ENCODE data around the gene FARP1. TPM values are rescaled to one million over a fixed set of nuclear protein-coding genes. Genes with fewer than 3 reads are reported as not detected.
A peak's percentile ranks its signal among the peaks of the same experiment; 100 is the strongest.

FARP1 gene
- polyA plus RNA-seq, 1 of the 3 experiments (the other 2 are of a cell fraction) = 12.0 TPM

DNA sequence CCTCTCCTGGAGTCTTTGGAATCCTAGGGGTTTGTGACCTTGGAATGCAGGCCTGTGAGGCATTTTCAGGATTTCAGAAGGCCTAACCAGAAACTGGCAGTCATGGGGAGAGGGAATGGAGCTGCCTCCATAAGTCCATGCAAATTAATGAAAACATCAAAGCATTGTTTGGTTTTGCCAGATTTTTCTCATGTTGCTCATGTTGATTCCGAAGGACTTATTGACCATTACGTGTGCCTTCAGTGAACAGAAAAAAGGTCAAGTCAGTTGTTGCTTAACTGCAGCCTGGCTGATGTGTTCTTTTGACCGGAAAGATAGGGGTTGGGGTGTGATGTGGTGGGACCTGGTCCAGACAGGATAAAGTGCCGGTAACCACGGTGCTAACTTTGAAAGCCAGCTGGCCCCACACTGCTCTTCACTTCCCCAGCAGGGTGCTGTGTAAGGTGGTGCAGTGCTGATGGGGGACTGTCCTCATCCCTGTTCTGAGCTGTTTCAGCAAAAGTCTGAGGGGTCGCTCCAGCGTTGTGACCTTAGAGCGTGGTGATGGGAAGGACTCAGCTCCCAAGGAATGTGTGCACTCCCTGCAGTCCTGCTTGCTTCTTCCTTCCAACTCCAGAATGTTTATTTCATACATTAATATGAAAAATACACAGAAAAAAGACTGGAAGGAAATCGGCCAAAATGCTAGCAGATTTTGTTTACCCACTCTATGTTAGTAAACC is 30.7 kb downstream of the FARP1 start:
- peaks cover 33 to 38% of the 10 kb centered on the region in 2 experiments for H3K4me1 ChIP-seq (ENCODE audit: control insufficient read depth in 1 of 2, insufficient read depth in 2 of 2, low read depth in 1 of 2, low read length in 1 of 2)
- H2AFZ ChIP-seq (ENCODE audit: low read depth) = no peak overlapping the region
- WGBS (ENCODE audit: low lambda C conversion rate) = 79% methylated on average over 9 of the region's 9 CpGs
- no peaks in the 10 kb centered on the region for H3K9me3 ChIP-seq
- no peaks in the 10 kb centered on the region; the same call in 1 of the 2 replicates for H4K20me1 ChIP-seq (ENCODE audit: insufficient read depth)
- no peak overlapping the region for H3K9ac ChIP-seq
- DNase-seq = no peak
- no peaks in the 10 kb centered on the region for H3K9me2 ChIP-seq
- no peaks in the 10 kb centered on the region for H3K36me3 ChIP-seq (replicated peaks in 1 of 2; ENCODE audit: control insufficient read depth in 1 of 2, insufficient read depth in 2 of 2, low read length in 1 of 2)
- CTCF ChIA-PET = interaction anchor here (0.7 to 2.0 kb wide), 5 partner anchors 19 to 500 kb away, joined by 3 to 6 read pairs (median 3); no protein-coding TSS in a partner anchor
- POLR2A ChIA-PET = no interaction called here
- peaks cover 69% of the 10 kb centered on the region for H3K79me2 ChIP-seq (ENCODE audit: insufficient read depth)
- H3K4me2 ChIP-seq = peak overlapping the region; percentile 78
- peaks cover 7% of the 10 kb centered on the region for H3F3A ChIP-seq (replicated peaks; ENCODE audit: insufficient read depth)
- TF ChIP-seq ELF1 (IDR thresholded peaks at IDR 0.05) (no peak), TCF12 (IDR thresholded peaks at IDR 0.05) (peak; percentile 8; the same call in 1 of the 2 replicates), RCOR1 (IDR thresholded peaks at IDR 0.05; ENCODE audit: low read length) (no peak), TAF1 (IDR thresholded peaks at IDR 0.05; ENCODE audit: borderline replicate concordance, low read depth, low read length) (no peak), TEAD4 (IDR thresholded peaks at IDR 0.05; ENCODE audit: borderline replicate concordance, insufficient read depth) (0 out of 2 replicates have a peak, but pooled peaks have one; percentile 15), SIN3A (IDR thresholded peaks at IDR 0.05; ENCODE audit: borderline replicate concordance, low read depth, low read length) (no peak)
- peak overlapping the region; percentile 58 to 80; a peak in 3 of 4 replicates for H3K27ac ChIP-seq (ENCODE audit: low read depth in 2 of 2, low read length in 1 of 2)
- no peaks in the 10 kb centered on the region for H3K27me3 ChIP-seq (ENCODE audit: insufficient read depth)
- no peak overlapping the region for H3K4me3 ChIP-seq (ENCODE audit: low read depth in 2 of 2, low read length in 1 of 2)

DNA sequence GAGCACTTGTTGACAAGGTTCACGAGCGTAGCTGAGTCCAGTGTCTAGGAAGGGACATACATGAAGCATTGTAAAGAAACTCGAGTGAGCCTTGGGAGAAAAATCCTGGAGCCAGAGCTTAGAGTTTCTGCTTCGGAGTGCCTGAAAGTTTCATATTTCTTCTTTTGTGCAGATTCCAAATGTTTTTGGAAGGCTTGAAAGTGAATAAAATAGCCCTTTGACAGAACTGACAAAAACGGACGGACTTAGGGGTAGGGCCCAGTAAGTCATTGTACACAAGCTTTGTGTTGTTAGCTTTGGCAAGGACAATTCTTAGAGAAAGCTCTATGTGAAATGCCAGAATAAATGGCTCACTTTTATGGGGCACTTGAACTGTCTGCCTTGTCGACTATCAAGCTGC is 31.4 kb downstream of the FARP1 start:
- Histone ChIP-seq H3F3A (replicated peaks; ENCODE audit: insufficient read depth) (peaks cover 7% of the 10 kb centered on the region), H3K9ac (no peak overlapping the region), H3K4me1 (ENCODE audit: control insufficient read depth in 1 of 2, insufficient read depth in 2 of 2, low read depth in 1 of 2, low read length in 1 of 2) (peaks cover 33 to 38% of the 10 kb centered on the region in 2 experiments), H3K27me3 (ENCODE audit: insufficient read depth) (no peaks in the 10 kb centered on the region), H3K4me2 (peak overlapping the region; percentile 78; the same call in 1 of the 2 replicates), H3K9me2 (no peaks in the 10 kb centered on the region), H4K20me1 (ENCODE audit: insufficient read depth) (no peaks in the 10 kb centered on the region; the same call in 1 of the 2 replicates), H3K79me2 (ENCODE audit: insufficient read depth) (peaks cover 70% of the 10 kb centered on the region), H3K4me3 (ENCODE audit: low read depth in 2 of 2, low read length in 1 of 2) (no peak overlapping the region), H3K36me3 (replicated peaks in 1 of 2; ENCODE audit: control insufficient read depth in 1 of 2, insufficient read depth in 2 of 2, low read length in 1 of 2) (no peaks in the 10 kb centered on the region), H3K9me3 (no peaks in the 10 kb centered on the region), H2AFZ (ENCODE audit: low read depth) (no peak overlapping the region), H3K27ac (ENCODE audit: low read depth in 2 of 2, low read length in 1 of 2) (peak overlapping the region in 1 of 2 experiments; percentile 58; a peak in 2 of 4 replicates)
- TF ChIP-seq TCF12 (IDR thresholded peaks at IDR 0.05) (no peak), TEAD4 (IDR thresholded peaks at IDR 0.05; ENCODE audit: borderline replicate concordance, insufficient read depth) (no peak), ELF1 (IDR thresholded peaks at IDR 0.05) (no peak), RAD21 (IDR thresholded peaks at IDR 0.05; ENCODE audit: low read length) (no peak)
- TF ChIP-seq, protein P1, sequence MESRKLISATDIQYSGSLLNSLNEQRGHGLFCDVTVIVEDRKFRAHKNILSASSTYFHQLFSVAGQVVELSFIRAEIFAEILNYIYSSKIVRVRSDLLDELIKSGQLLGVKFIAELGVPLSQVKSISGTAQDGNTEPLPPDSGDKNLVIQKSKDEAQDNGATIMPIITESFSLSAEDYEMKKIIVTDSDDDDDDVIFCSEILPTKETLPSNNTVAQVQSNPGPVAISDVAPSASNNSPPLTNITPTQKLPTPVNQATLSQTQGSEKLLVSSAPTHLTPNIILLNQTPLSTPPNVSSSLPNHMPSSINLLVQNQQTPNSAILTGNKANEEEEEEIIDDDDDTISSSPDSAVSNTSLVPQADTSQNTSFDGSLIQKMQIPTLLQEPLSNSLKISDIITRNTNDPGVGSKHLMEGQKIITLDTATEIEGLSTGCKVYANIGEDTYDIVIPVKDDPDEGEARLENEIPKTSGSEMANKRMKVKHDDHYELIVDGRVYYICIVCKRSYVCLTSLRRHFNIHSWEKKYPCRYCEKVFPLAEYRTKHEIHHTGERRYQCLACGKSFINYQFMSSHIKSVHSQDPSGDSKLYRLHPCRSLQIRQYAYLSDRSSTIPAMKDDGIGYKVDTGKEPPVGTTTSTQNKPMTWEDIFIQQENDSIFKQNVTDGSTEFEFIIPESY (IDR thresholded peaks at IDR 0.05; ENCODE audit: borderline replicate concordance, low read depth) = no peak
- TF ChIP-seq, protein P2, sequence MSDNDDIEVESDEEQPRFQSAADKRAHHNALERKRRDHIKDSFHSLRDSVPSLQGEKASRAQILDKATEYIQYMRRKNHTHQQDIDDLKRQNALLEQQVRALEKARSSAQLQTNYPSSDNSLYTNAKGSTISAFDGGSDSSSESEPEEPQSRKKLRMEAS (IDR thresholded peaks at IDR 0.05; ENCODE audit: low read depth) = no peak
- 98% methylated on average over 7 of the region's 7 CpGs for WGBS (ENCODE audit: low lambda C conversion rate)
- ChIA-PET CTCF (interaction anchor here (1.3 kb wide), 1 partner anchor 141 kb away, joined by 3 read pairs; no protein-coding TSS in a partner anchor), POLR2A (no interaction called here)
- DNase-seq = no peak
